ENCODE data around the gene PPP1R36. TPM values are rescaled to one million over a fixed set of nuclear protein-coding genes. Genes with fewer than 3 reads are reported as not detected.

The PPP1R36 gene
- total and polyA plus RNA-seq, 2 of the 8 experiments (the other 6 are each of a cell fraction or from before 2014, with no cell fraction given), result 0.39 to 0.93 TPM

- TF ChIP-seq CHD7 (IDR thresholded peaks at IDR 0.05; ENCODE audit: insufficient replicate concordance, low read length) (peak; percentile 32), BCL11A (IDR thresholded peaks at IDR 0.05; ENCODE audit: low read depth in 2 of 2, low read length in 2 of 2) (no peak)
Measured at GRCh38 chr14:64544607-64545312, 5.0 kb upstream of the PPP1R36 start (continued).
